GM18868 (cell line): ENCODE data around the gene PDXK.
"Not testable (repeated sequence)": the region's sequence is repeated elsewhere in the genome, so short reads cannot be mapped to it uniquely, and the experiment has no call there.

ENCODE experiments used
- ATAC-seq: cut with Tn5 transposase; IDR thresholded peaks from one replicate; pipeline ENCODE4 v1.9.1; 2021; ENCODE audit warnings: mild to moderate bottlenecking, moderate library complexity; ENCODE audit not compliant: unreplicated experiment

Gene PDXK

DNA sequence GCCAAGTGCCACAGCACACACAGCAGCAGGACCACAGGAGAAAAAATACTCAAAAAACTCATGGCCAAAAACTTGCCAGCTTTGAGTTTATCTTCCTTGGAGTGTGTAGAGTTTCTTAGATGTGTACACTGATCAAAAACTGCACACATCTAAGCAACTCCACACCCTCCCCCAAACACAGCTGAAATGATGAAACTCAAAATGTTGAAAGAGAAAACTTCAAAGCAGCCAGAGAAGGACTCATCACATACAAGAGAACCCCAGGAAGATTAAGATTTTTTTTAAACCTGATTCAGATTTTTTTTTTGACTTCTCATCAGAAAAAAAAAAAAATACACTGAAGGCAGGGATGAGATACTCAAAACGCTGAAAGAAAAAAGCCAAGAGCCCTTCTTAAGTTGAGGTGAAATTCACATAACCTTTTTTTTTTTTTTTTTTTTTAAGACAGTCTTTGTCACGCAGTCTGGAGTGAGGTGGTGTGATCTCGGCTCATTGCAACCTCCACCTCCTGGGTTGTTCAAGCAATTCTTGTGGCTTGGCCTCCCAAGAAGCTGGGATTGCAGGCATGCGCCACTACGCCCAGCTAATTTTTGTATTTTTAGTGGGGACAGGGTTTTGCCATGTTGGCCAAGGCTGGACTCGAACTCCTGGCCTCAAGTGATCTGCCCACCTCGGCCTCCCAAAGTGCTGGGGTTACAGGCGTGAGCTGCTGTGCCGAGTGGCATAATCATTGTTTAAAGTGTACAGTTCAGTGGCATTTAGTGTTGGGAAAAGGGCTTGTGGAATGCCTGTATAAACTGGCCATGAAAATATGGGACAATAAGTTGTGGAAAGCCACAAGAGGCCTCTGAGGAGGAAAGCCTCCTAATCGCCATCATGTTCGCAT lies 20.9 kb upstream of the PDXK start:
- ATAC-seq = no peak

DNA sequence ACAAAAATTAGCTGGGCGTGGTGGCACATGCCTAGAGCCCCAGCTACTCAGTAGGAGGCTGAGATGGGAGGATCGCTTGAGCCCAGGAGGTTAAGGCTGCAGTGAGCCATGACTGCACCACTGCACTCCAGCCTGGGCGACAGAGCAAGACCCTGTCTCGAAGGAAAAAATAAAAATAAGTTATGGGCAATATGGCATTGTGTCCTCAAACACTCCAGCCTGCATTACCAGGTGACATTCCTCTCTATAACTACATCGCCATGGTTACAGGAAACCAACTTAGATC lies 19.5 kb upstream of the PDXK start:
- not testable (repeated sequence) for ATAC-seq

DNA sequence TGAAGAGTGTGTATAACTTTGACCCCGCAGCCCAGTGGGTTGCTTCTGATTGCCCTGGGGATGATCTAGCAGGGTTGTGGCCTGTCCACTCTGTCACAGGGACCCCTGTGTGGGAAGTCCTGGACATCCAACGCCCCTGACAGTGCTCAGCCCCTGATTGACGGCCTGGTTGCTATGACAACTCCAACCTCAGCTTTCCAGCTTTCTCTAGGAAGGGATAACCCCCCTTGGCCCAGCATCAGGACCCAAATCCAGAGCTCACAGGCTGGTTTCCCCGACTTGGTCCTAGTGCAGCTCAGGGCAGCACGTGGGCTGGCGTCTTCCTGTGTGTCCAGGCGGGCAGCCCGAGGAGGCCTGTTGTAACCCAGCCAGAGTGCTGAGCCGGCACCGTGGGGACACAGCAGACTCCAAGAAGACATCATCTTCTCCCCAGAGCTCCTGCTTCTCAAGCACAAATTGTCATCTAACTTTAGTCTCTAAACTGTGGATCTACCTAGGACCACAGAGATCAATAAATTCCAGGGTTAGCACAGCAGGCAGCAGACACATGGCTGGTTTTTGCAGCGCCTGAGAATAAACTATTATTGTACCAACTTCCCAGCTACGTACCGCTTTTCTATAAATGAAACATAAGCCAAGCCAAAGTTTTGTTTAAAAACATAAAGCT lies 18.9 kb upstream of the PDXK start:
- ATAC-seq = no peak

DNA sequence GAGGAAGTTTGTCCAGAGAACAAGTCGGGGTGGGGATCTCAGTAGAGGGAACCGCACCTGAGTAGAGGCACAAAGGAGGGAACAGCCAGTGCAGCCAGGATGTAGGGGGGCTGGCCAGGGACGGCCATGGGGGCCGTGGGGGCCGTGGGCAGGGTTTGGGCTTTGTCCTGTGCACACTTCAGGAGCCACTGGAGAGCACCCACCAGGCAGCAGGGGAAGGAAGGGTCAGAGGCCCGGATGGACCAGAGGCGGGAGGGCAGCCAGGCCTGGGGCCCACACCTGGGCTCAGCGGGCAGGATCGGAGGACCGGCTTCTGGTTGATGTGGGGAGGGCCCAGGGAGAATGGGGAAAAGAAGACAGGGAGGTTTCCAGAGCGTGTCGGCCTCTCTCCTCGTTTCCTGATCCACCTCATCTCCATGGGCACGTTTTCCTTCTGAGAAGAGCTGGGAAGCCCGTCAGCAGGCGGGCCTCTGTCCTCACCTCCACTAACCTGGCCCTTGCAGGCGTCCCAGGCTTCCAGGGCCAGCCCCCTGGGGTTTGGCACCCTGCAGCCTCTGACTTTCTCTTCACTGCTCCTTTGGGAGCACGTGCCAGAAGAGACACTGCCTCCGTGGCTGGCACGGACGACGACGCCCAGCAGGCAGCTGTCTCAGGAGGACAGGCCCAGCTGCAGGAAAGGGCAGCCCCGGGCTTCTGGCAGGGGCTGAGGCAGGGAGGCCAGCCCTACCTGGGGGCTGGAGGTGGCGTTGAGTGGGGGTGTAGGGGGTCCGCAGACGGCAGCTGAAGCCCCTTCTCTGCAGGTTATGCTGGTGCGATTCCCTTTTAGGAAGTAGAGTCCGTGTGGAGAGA lies 16.8 kb upstream of the PDXK start:
- ATAC-seq = no peak

DNA sequence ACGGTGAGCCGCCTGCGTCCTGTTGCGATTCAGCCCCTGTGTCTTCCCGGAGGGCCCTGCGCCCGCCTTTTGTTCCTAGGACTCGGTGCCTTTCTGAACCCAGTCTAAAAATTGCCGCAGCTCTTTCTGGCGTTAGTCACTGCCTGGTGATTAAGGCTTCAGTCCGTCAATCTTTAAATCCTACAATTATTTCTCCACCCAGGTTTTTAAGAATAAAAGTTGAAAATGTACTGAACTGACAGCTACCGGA lies 16.2 kb upstream of the PDXK start:
- no peak for ATAC-seq

DNA sequence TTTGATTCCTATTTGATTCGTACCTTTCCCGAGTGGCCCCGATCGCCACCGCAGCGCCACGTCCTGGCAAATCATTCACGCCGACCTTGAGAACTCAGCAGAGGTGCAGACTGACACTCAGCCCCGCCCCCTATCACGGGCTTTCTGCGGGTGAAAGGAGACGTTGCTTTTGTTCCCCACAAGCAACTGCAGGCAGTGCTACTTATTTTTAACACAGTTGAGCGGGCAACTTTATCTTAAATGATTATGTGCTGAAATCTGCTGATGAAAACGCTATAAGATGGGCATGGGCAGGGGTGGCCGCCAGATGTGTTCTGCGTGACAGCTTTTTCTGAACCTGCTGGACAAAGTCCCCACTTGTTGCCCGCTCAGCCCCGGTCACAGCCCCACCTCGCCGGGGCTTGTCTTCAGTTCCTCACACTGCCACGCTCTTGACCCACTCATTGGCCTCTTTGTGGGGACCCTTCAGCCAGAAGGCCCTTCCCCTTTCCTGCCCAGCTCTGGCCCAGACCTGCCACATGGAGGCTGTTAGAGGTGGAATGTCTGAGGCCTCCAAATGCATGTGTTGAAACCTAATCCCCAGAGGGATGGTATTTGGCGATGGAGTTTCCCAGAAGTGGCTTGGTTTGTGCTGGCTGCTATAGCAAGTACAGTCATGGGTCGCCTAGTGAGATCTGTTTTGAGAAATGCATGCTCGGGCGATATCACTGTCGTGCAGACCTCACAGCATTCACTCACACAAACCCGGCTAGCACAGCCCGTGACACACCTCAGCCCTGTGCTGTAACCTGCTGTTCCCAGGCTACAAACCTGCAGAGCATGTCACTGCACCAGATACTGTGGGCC lies 15.7 kb upstream of the PDXK start:
- no peak for ATAC-seq

DNA sequence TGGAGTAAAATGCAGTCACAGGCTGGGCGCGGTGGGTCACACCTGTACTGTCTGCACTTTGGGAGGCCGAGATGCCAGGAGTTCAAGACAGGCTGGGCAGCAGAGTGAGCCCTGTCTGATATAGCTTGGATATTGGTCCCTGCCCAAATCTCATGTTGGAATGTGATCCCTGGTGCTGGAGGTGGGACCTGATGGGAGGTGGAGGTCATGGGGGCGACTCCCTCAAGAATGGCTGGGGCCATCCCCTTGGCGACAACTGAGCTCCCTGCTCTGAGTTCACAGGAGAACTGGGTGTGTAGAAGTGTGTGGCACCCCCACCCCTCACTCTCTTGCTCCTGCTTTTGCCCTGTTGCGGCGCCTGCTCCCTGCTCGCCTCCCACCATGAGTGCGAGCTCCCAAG lies 11.5 kb upstream of the PDXK start:
- ATAC-seq = no peak

DNA sequence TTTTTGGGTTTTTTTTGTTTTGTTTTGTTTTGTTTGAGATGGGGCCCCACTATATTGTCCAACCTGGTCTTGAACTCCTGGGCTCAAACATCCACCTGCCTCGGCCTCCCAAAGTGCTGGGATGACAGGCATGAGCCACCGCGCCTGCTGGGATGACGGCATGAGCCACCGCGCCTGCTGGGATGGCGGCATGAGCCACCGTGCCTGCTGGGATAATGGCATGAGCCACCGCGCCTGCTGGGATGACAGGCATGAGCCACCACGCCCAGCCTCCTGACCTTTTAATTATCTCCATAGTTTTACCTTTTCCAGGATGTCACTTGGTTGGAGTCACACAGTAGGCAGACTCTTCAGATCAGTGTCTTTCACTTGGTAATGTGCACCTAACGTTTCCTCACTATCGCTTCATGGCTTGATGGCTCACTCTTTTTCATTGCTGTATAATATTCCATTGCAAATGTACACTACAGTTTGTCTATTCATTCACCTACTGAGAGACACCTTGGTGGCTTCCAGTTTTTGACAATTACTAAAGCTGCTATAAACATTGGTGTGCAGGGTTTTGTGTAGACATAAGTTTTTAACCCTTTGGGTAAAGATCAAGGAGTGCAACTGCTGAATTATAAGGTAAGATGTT lies 10.1 kb upstream of the PDXK start:
- ATAC-seq = no peak

DNA sequence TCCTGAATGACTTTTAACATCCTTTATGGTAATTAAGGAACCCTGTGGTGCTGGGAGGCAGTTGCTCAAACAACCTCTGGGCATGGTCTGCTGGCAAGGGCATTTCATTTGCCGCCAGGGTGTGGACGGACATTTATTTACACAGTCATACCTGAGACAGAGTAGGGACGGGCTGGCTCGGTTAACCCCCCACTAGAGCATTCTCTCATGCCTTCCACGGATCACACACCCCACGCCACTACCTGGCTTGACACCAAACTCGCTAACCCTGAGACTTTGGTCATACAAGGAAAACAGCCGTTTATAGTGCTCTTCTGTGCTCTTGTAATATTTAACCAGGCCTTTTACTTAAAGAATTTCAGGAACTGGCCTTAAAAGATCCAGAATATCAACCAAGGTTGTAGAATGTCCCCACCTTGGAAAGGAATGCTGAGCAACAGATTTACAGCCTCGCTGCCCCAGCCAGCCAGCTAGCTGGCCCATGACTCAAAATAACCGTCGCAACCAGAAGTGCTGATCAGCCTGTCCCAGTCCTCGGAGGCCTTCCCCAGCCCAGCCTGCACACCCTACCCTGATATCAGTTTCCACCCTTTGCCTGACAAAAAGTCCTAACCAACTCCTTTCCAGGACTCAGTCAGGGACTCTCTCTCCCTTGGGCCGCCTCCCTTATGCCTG lies 6.5 kb upstream of the PDXK start:
- ATAC-seq = no peak

DNA sequence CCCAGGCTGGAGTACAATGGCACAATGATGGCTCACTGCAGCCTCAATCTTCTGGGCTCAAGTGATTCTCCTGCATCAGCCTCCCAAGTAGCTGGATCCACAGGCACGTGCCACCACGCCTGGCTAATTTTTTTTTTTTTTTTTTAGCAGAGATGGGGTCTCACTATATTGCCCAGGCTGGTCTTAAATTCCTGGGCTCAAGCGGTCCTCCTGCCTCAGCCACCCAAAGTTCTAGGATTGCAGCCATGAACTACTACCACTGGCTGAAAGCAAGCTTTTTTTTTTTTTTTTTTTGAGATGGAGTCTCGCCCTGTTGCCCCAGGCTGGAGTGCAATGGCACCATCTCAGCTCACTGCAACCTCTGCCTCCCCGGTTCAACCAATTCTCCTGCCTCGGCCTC lies 5.8 kb upstream of the PDXK start:
- not testable (repeated sequence) for ATAC-seq

DNA sequence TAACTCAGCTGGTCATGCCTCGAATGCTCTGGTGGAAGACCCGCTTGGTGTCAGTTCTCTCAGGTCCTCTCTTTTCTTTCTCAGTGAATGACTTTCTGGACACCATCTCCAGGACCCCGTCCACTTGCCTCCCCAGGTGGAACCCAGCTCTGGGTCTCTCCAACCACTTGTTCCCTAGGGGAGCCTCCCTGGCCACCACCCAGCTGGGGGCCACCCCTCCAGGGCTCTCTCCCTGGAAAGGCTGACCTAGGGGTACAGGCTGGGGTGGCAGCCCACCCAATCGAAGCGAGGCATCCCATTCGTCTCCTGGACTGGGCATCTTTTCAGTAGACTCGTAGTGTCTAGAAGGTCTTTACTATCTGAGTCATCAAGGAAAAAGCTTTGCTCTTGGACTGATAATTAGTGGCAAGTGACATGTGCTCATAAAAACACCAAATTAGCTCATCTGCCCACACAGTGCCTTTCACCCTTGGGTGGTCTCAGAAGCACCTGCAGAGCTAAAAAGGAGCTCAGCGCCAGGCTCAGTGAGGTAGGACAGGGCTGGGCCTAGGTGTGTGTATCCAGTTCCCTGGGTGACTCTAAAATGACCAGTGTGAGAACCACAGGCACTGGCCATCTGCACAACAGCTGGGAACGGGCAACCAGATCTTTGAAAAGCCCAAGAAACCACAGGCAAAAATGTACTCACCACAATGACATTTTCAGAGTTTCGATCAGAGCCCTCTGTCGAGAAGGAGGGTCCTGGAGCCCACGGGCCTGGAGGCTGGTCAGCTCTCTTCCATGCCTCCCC lies 2.4 kb upstream of the PDXK start:
- ATAC-seq = no peak

DNA sequence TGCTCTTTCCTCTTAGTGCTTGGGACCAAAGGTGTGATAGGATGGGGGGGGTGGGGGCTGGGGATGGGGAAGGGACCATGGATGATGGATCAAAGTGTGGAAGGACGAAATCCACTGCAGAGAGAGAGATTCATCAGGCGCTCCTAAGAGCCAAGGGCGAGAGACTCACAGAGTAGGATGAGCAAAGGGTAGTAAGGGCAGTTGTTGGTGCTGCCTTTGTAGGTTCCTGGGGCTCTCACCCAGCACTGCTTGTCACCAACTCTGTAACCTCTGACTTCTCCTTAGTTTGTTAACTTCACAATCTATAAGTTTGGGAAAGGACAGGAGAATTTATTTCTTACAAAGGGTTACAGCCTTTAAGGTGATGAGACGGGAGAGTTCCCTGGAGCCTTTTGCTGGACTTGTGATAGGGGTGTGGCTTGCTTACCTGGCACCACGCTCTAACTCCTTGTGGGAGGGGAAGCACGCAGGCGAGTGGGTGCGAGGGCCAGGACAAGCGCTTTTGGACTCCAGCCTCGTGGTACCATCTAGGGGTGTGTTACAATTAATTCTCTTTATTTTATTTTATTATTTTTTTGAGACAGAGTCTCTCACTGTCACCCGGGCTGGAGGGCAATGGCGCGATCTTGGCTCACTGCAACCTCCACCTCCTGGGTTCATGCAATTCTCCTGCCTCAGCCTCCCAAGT lies 1.6 kb upstream of the PDXK start:
- ATAC-seq = no peak

DNA sequence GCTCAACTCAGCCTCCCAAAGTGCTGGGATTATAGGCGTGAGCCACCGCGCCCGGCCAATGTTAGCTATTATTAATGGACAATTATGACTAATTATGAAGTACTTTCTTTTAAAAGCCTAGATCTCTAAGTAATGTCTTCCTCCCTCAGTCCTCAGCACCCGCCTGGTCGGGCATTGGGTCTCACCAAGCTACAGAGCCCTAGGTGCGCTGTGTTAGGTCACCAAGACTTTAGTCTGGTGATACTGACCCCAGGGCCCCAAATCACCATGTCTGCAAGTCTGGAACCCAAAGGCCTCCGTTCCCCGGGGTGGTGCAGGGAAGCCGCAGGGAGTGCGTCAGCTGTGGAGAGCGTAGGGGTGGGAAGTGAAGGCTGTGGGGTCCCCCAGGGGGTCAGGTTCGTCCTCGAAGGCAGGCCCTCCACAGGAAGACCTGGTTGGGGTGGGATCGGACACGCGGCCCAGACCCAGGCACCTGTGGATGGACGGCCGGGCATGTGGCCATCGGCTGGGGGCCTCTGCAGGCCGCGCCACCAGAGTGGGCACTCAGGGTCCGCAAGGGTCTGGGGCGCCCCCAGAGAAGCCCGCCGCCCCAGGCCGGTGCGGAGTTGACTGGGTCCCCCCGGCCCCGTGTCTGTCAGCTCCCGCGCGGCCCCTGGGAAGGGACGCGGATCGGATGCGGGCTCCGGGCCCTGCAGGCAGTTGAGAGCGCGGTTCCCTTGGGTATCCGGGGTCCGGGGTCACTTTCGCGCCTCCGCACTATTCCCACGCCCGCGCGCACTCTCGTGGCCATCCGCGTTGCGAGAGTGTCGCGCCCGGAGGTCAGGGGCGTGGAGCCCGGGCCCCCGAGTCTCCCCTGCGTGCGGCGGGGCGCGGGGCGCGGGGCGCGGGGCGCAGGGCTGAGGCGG lies 710 bp upstream of the PDXK start:
- ATAC-seq = no peak

DNA sequence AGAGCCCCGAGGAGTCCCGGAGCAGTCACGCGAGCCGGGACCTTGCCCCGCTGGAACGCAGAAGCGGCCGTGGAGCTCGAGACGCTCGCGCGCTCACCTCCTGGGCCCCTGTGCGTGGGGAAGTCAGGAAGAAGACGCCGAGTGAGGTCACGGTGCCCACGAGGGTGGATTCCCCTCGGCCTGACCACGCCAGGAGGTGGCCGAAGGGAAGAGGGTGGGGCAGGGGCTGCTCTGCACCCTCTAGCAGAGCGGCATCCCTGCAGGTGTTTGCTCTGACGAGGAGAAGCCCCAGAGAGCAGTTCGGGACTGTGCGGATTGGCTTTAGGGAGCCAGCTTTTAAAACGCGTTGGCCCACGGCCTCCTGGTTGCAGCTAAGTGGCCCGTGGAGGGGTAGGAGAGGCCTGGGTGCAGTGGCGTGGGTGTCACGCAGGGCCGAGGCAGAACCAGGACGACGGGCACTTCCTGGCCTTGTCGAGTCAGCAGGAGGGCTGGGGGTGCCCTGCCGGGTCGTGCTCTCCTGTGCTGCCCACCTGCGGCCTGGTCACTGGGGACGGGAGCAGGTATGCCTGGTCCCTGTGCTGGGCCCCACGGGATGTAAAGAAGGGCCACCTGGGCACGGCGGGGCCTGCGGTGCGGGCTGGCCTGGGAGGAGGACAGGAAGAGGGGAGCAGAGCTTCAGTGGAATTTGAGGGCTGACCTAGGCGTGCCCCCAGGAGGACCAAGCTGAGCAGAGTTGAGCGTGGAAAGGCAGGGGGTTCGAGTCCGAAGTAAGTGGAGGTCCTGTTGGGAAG lies 1.0 kb downstream of the PDXK start:
- ATAC-seq = no peak

DNA sequence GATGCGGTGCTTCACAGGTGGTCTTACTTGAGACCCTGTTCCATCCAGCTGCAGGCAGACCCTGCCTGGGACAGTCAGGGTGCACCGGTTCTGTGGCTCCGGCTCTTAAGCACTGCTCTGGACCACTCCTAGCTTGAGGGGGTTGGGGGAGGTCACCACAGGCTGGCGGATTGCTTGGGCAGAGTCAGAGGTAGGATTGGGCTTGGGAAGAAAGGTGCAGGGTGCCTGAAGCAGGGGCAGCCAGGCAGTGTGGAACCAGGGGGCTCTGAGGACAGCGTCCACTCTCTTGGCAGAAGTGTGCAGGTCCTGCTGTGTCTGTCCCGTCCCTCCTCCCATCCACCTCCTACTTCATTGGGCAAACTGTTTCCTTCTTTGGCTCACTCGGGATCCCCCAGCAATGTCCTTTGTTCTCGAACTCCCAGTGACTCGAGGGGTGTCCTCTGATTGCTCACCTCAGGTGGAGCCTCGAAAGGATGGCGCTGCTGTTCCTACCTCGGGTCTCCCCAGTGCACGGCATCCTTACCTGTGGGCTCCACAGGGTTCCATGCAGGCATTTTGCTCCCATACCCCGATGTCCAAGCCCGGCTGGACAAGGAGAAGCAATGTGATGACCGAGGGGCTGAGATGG lies 1.7 kb downstream of the PDXK start:
- no peak for ATAC-seq

DNA sequence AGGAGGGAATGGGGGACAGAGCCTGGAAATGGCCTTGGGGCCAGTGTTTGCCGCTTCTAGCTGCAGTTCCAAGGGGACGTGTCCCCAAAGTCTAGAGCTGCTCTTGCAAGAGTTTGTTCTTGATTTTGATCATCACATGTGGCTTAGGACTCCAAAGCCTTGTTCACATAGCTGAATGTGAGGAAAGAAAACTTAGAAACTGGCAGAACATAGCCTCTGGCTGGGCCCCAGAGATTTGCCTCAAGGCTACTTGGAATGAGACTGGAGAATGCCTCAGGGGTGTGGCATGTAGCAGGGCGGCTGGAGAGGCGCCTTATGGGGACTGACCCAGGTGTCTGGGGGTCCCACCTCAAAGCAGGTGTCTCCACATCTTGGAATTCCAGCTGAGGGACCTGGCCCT lies 2.3 kb downstream of the PDXK start:
- ATAC-seq = no peak

DNA sequence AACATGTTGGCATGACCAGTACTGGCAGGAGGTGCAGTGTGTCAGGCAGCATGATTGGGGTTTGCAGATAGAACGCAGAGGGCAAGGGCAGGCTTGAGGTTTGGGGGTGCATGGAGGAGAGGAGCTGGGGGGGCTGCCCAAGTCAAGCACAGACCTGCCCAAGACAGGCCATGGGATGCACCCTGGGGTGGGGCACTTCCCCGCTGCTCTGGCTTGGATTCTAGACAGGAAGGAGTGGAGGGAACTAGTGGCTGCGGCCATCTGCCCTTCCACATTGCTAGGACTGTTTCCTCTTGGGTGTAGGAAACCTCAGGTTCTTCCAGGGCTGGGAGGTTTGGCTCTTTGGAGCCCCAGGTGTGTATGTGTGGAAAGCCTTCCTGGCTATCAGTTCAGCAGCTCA lies 3.0 kb downstream of the PDXK start:
- ATAC-seq = no peak
